ENCODE results near the gene THUMPD3.

DNA sequence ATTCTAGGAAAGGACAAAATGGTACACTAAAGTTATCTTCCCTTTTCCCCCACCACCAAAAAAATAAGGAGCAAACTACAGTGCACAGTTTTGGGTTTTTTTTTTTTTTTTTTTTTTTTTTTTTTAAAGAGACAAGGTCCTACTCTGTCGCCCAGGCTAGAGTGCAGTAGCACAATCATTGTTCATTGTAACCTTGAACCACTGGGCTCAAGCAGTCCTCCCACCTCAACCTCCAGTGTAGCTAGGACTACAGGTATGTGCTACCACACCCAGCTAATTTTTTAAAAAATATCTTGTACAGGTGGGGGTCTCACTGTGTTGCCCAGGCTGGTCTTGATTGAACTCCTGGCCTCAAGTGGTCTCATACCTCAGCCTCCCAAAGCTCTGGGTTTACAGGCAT is 49.4 kb downstream of the THUMPD3 start:
- TF ChIP-seq, protein P1, sequence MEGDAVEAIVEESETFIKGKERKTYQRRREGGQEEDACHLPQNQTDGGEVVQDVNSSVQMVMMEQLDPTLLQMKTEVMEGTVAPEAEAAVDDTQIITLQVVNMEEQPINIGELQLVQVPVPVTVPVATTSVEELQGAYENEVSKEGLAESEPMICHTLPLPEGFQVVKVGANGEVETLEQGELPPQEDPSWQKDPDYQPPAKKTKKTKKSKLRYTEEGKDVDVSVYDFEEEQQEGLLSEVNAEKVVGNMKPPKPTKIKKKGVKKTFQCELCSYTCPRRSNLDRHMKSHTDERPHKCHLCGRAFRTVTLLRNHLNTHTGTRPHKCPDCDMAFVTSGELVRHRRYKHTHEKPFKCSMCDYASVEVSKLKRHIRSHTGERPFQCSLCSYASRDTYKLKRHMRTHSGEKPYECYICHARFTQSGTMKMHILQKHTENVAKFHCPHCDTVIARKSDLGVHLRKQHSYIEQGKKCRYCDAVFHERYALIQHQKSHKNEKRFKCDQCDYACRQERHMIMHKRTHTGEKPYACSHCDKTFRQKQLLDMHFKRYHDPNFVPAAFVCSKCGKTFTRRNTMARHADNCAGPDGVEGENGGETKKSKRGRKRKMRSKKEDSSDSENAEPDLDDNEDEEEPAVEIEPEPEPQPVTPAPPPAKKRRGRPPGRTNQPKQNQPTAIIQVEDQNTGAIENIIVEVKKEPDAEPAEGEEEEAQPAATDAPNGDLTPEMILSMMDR (IDR thresholded peaks at IDR 0.05), result no peak
- no peak for TF ChIP-seq ZFX (IDR thresholded peaks at IDR 0.05; ENCODE audit: borderline replicate concordance)

All from 22Rv1 (cell line).